Lower leg skin (tissue), 3 donors: Measurements from ENCODE around the gene CHPF2.

Experiments used
- POLR2A ChIP-seq, 2 donors: fragments of 450-650 bp; IDR thresholded peaks; one replicate each; pipeline ENCODE4 v1.6.1; 2016 to 2017; ENCODE audit warnings: antibody characterized with exemption in 2 of 2, mild to moderate bottlenecking in 1 of 2, moderate library complexity in 1 of 2
- TF ChIP-seq, protein P1 (sequence below), 3 donors: fragments of 450-650 bp; IDR thresholded peaks; one replicate each; pipeline ENCODE4 v1.5.1; 2016; ENCODE audit warnings: antibody characterized with exemption in 3 of 3, mild to moderate bottlenecking in 3 of 3, moderate library complexity in 2 of 3

DNA sequence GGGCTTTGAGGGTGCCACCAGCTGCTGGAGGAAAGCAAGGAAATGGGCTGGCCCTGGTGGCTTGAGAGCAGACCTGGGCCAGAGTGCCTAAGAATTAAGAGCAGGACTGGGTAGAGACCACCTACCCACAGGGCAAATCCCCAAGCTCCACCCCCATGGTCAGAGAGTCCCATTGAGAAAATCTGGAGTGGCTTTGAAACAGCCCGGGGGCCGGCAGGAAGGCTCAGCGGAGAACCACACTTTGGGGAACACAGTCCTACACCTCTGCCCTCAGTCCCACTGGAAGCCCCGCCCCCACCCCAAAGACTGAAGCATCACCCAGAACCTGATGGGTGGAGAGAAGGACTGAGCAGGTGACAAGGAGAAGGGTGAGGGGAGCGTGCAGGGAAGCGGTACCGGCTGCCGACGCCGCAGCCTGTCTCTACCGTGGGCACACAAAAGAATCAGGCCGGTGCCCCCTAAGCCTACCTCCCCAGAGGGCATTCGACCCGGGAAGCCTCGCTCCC lies 12.6 kb downstream of the CHPF2 start:
- TF ChIP-seq, protein P1, sequence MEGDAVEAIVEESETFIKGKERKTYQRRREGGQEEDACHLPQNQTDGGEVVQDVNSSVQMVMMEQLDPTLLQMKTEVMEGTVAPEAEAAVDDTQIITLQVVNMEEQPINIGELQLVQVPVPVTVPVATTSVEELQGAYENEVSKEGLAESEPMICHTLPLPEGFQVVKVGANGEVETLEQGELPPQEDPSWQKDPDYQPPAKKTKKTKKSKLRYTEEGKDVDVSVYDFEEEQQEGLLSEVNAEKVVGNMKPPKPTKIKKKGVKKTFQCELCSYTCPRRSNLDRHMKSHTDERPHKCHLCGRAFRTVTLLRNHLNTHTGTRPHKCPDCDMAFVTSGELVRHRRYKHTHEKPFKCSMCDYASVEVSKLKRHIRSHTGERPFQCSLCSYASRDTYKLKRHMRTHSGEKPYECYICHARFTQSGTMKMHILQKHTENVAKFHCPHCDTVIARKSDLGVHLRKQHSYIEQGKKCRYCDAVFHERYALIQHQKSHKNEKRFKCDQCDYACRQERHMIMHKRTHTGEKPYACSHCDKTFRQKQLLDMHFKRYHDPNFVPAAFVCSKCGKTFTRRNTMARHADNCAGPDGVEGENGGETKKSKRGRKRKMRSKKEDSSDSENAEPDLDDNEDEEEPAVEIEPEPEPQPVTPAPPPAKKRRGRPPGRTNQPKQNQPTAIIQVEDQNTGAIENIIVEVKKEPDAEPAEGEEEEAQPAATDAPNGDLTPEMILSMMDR (IDR thresholded peaks at IDR 0.05) = no peak
- TF ChIP-seq POLR2A (IDR thresholded peaks at IDR 0.05) = no peak
